Vagina (tissue), 2 donors: ENCODE results near the gene HOXA9. TPM values are rescaled to one million over a fixed set of nuclear protein-coding genes. Genes with fewer than 3 reads are reported as not detected.
A peak's percentile ranks its signal among the peaks of the same experiment; 100 is the strongest.

Source experiments
- DNase-seq, 2 donors: peaks; one replicate each; pipeline ENCODE4 v3.0.0-alpha.2; 2017; ENCODE audit errors: extremely low spot score in 2 of 2
- H3K27ac ChIP-seq: fragments of 200-600 bp; sonication (generic); one replicate; pipeline ENCODE4 v1.5.1; 2019
- H3K27me3 ChIP-seq: fragments of 200-600 bp; sonication (generic); one replicate; pipeline ENCODE4 v1.5.1; 2019
- H3K36me3 ChIP-seq, 2 donors: fragments of 200-600 bp; sonication (generic); one replicate each; pipeline ENCODE4 v1.5.1; 2017 to 2019
- H3K4me1 ChIP-seq: fragments of 200-600 bp; sonication (generic); one replicate; pipeline ENCODE4 v1.5.1; 2019
- H3K4me3 ChIP-seq, 2 donors: fragments of 200-600 bp; sonication (generic); 1 replicate in 1 of 2; 2 replicates in 1 of 2; pipeline ENCODE4 v1.5.1; 2016 to 2019
- H3K9me3 ChIP-seq: fragments of 200-600 bp; sonication (generic); one replicate; pipeline ENCODE4 v1.5.1; 2019
- CTCF ChIP-seq, 3 experiments: fragments of 450-650 bp in 2 of 3; fragments of 200-600 bp in 1 of 3; sonication (generic) in 1 of 3; IDR thresholded peaks; one replicate each; pipeline ENCODE4 v1.5.1; 2017 to 2019; ENCODE audit warnings: antibody characterized with exemption in 3 of 3, mild to moderate bottlenecking in 2 of 3, moderate library complexity in 2 of 3
- POLR2A ChIP-seq, 2 donors: fragments of 450-650 bp; IDR thresholded peaks; one replicate each; pipeline ENCODE4 v1.6.1; 2017; ENCODE audit warnings: antibody characterized with exemption in 2 of 2, mild to moderate bottlenecking in 2 of 2, moderate library complexity in 2 of 2
- POLR2AphosphoS5 ChIP-seq, 2 donors: sonication (generic); formaldehyde crosslinking; IDR thresholded peaks; one replicate each; pipeline ENCODE4 v1.9.0; 2017; ENCODE audit warnings: antibody characterized with exemption in 2 of 2, mild to moderate bottlenecking in 2 of 2, low read depth in 1 of 2; ENCODE audit not compliant: insufficient read depth in 1 of 2
- intact Hi-C: fragments of 100-400 bp; cut with DNase I; formaldehyde crosslinking; loops from one replicate; pipeline ENCODE4 v1.15.1; 2023
- total RNA-seq: library from RNA; depleted of rRNA; stranded (reverse); fragments of >200 nt; gene quantifications from one replicate; pipeline ENCODE4 v1.2.3, GENCODE V29; 2016

The HOXA9 gene
- total RNA-seq, 1 donor from 2014 or later: 13.0 TPM

GRCh38 chr7:27203365-27203953 is 38.1 kb upstream of the HOXA9 start:
- peak overlapping the region; percentile 56 to 91 for H3K4me3 ChIP-seq

GRCh38 chr7:27202862-27203134 is 37.5 kb upstream of the HOXA9 start:
- Histone ChIP-seq H3K9me3 (no peaks in the 10 kb centered on the region), H3K27me3 (peaks cover 11% of the 10 kb centered on the region), H3K4me1 (peaks cover 49% of the 10 kb centered on the region), H3K36me3 (no peaks in the 10 kb centered on the region), H3K27ac (peak overlapping the region; percentile 93), H3K4me3 (peak overlapping the region; percentile 56 to 91)
- peak in 1 of 2 donors; percentile 75 for DNase-seq
- TF ChIP-seq CTCF (IDR thresholded peaks at IDR 0.05) (no peak), POLR2A (IDR thresholded peaks at IDR 0.05) (no peak)
- intact Hi-C loops: loop anchor here (5.0 to 10.0 kb wide), 2 partner anchors 375 to 722 kb away; no protein-coding TSS in a partner anchor

More at GRCh38 chr7:27203365-27203953, 38.1 kb upstream of the HOXA9 start:
- Histone ChIP-seq H3K27ac (peak overlapping the region; percentile 93), H3K27me3 (peaks cover 8% of the 10 kb centered on the region), H3K36me3 (no peaks in the 10 kb centered on the region), H3K9me3 (no peaks in the 10 kb centered on the region), H3K4me1 (peaks cover 55% of the 10 kb centered on the region)
- TF ChIP-seq POLR2AphosphoS5 (IDR thresholded peaks at IDR 0.05; ENCODE audit: insufficient read depth in 1 of 2, low read depth in 1 of 2) (peak in 1 of 2 donors; percentile 21), CTCF (IDR thresholded peaks at IDR 0.05) (no peak)
- DNase-seq: peak; percentile 84 to 85
- intact Hi-C loops: loop anchor here (5.0 to 10.0 kb wide), 2 partner anchors 374 to 721 kb away; no protein-coding TSS in a partner anchor

- Histone ChIP-seq H3K4me1 (peaks cover 49% of the 10 kb centered on the region), H3K9me3 (no peaks in the 10 kb centered on the region), H3K4me3 (peak overlapping the region; percentile 88 to 91), H3K27ac (peak overlapping the region; percentile 93), H3K36me3 (no peaks in the 10 kb centered on the region), H3K27me3 (peaks cover 11% of the 10 kb centered on the region)
- TF ChIP-seq CTCF (IDR thresholded peaks at IDR 0.05) (no peak), POLR2A (IDR thresholded peaks at IDR 0.05) (no peak), POLR2AphosphoS5 (IDR thresholded peaks at IDR 0.05; ENCODE audit: insufficient read depth in 1 of 2, low read depth in 1 of 2) (peak in 1 of 2 donors; percentile 62)
- peak; percentile 85 to 93 for DNase-seq
- intact Hi-C loops: loop anchor here (5.0 to 10.0 kb wide), 2 partner anchors 375 to 723 kb away; no protein-coding TSS in a partner anchor
Measured at GRCh38 chr7:27202018-27202861, 36.9 kb upstream of the HOXA9 start.

GRCh38 chr7:27201580-27202017 is 36.3 kb upstream of the HOXA9 start:
- Histone ChIP-seq H3K36me3 (no peaks in the 10 kb centered on the region), H3K4me3 (peak overlapping the region; percentile 88 to 91), H3K9me3 (no peaks in the 10 kb centered on the region), H3K4me1 (peaks cover 43% of the 10 kb centered on the region), H3K27ac (peak overlapping the region; percentile 93), H3K27me3 (peaks cover 11% of the 10 kb centered on the region)
- TF ChIP-seq POLR2A (IDR thresholded peaks at IDR 0.05): no peak
- TF ChIP-seq CTCF (IDR thresholded peaks at IDR 0.05): no peak
- TF ChIP-seq POLR2AphosphoS5 (IDR thresholded peaks at IDR 0.05; ENCODE audit: insufficient read depth in 1 of 2, low read depth in 1 of 2): no peak
- intact Hi-C loops: loop anchor here (5.0 to 10.0 kb wide), 2 partner anchors 376 to 723 kb away; no protein-coding TSS in a partner anchor
- DNase-seq: peak in 1 of 2 donors; percentile 87
